ENCODE data around the gene SPATA9. TPM values are rescaled to one million over a fixed set of nuclear protein-coding genes. Genes with fewer than 3 reads are reported as not detected.

Gene SPATA9
- total and polyA plus RNA-seq, 2 of the 8 experiments (the other 6 are each of a cell fraction or from before 2014, with no cell fraction given): not detected

- TF ChIP-seq EZH2 (IDR thresholded peaks at IDR 0.05; ENCODE audit: low read depth, low read length, severe bottlenecking) (no peak), RBBP5 (IDR thresholded peaks at IDR 0.05; ENCODE audit: borderline replicate concordance, low read depth, low read length) (no peak), MAFK (IDR thresholded peaks at IDR 0.05; ENCODE audit: low read depth, low read length) (no peak), TAF1 (IDR thresholded peaks at IDR 0.05; ENCODE audit: low read depth, low read length) (no peak)
Measured at GRCh38 chr5:95621839-95622629, 60.8 kb downstream of the SPATA9 start (continued).
